ENCODE results near the gene RAB3IL1.

RAB3IL1 gene

DNA sequence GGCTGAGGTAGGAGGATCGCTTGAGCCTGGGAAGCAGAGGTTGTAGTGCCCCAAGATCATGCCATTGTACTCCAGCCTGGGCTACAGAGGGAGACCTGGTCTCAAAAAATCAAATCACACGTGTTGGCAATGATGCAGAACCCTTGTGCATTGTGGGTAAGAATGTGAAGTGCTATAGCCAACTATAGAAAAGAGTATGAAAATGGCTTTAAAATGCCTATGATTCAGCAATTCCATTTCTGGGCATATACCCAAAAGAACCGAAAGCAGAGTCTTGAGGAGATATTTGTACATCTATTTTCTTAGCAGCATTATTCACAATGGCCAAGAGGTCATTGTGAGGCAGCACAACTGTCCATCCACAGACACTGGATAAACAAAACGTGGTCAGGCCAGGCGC, 23.4 kb downstream of the RAB3IL1 start:
- no peak for TF ChIP-seq ZNF433 (tag by site-specific recombination; IDR thresholded peaks at IDR 0.05; ENCODE audit: low read depth)
- TF ChIP-seq, protein P1, sequence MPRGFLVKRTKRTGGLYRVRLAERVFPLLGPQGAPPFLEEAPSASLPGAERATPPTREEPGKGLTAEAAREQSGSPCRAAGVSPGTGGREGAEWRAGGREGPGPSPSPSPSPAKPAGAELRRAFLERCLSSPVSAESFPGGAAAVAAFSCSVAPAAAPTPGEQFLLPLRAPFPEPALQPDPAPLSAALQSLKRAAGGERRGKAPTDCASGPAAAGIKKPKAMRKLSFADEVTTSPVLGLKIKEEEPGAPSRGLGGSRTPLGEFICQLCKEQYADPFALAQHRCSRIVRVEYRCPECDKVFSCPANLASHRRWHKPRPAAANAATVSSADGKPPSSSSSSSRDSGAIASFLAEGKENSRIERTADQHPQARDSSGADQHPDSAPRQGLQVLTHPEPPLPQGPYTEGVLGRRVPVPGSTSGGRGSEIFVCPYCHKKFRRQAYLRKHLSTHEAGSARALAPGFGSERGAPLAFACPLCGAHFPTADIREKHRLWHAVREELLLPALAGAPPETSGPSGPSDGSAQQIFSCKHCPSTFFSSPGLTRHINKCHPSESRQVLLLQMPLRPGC (tag by site-specific recombination; IDR thresholded peaks at IDR 0.05) = no peak
- TF ChIP-seq ZNF223 (tag by site-specific recombination; IDR thresholded peaks at IDR 0.05) = no peak
- TF ChIP-seq REPIN1 (tag by site-specific recombination; IDR thresholded peaks at IDR 0.05; ENCODE audit: low read depth) = no peak
- TF ChIP-seq SP7 (tag by site-specific recombination; IDR thresholded peaks at IDR 0.05) = no peak
- no peak for TF ChIP-seq ZNF211 (tag by site-specific recombination; IDR thresholded peaks at IDR 0.05; ENCODE audit: low read depth)
- no peak for TF ChIP-seq ZNF626 (tag by site-specific recombination; IDR thresholded peaks at IDR 0.05)
- no peak for TF ChIP-seq ZBTB49 (tag by site-specific recombination; IDR thresholded peaks at IDR 0.05; ENCODE audit: low read depth)
- TF ChIP-seq, protein P2, sequence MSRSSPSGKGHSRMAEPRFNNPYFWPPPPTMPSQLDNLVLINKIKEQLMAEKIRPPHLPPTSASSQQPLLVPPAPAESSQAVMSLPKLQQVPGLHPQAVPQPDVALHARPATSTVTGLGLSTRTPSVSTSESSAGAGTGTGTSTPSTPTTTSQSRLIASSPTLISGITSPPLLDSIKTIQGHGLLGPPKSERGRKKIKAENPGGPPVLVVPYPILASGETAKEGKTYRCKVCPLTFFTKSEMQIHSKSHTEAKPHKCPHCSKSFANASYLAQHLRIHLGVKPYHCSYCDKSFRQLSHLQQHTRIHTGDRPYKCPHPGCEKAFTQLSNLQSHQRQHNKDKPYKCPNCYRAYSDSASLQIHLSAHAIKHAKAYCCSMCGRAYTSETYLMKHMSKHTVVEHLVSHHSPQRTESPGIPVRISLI (tag by site-specific recombination; IDR thresholded peaks at IDR 0.05) = no peak
- TF ChIP-seq, protein P3, sequence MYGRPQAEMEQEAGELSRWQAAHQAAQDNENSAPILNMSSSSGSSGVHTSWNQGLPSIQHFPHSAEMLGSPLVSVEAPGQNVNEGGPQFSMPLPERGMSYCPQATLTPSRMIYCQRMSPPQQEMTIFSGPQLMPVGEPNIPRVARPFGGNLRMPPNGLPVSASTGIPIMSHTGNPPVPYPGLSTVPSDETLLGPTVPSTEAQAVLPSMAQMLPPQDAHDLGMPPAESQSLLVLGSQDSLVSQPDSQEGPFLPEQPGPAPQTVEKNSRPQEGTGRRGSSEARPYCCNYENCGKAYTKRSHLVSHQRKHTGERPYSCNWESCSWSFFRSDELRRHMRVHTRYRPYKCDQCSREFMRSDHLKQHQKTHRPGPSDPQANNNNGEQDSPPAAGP (tag by site-specific recombination; IDR thresholded peaks at IDR 0.05) = no peak
- TF ChIP-seq ZNF416 (tag by site-specific recombination; IDR thresholded peaks at IDR 0.05) = no peak
- TF ChIP-seq SP3 (tag by site-specific recombination; IDR thresholded peaks at IDR 0.05) = no peak
- no peak for TF ChIP-seq ZNF133 (tag by site-specific recombination; IDR thresholded peaks at IDR 0.05)
- TF ChIP-seq ZNF202 (tag by site-specific recombination; IDR thresholded peaks at IDR 0.05; ENCODE audit: borderline replicate concordance) = no peak
- TF ChIP-seq, protein P4, sequence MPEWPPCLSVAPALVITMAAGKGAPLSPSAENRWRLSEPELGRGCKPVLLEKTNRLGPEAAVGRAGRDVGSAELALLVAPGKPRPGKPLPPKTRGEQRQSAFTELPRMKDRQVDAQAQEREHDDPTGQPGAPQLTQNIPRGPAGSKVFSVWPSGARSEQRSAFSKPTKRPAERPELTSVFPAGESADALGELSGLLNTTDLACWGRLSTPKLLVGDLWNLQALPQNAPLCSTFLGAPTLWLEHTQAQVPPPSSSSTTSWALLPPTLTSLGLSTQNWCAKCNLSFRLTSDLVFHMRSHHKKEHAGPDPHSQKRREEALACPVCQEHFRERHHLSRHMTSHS (tag by site-specific recombination; IDR thresholded peaks at IDR 0.05) = no peak
- Histone ChIP-seq H3K27ac (ENCODE audit: extremely low read depth, low read depth, low read length) (no peak overlapping the region), H3K9me3 (ENCODE audit: control insufficient read depth, insufficient read depth, low read depth, low read length) (no peaks in the 10 kb centered on the region), H3K4me3 (ENCODE audit: low read depth, low read length) (no peak overlapping the region), H3K4me1 (ENCODE audit: control insufficient read depth, insufficient read depth, low read length) (peaks cover 3% of the 10 kb centered on the region), H3K36me3 (ENCODE audit: control insufficient read depth in 2 of 2, insufficient read depth in 1 of 2, low read length in 2 of 2) (no peaks in the 10 kb centered on the region)
- ChIA-PET CTCF (interaction anchor here (4.0 to 16.2 kb wide), 2 partner anchors 53 to 188 kb away, joined by 18 to 329 read pairs; partner anchors contain the start of gene BEST1), POLR2A (no interaction called here)

- H3K27ac ChIP-seq (ENCODE audit: extremely low read depth, low read depth, low read length) = no peak overlapping the region
- H3K4me3 ChIP-seq (ENCODE audit: low read depth, low read length) = peak overlapping the region; percentile 40
- CTCF ChIA-PET = interaction anchor here (0.5 to 16.2 kb wide), 8 partner anchors 11 to 216 kb away, joined by 3 to 329 read pairs (median 4); partner anchors contain the start of gene BEST1
- H3K36me3 ChIP-seq (ENCODE audit: control insufficient read depth in 2 of 2, insufficient read depth in 1 of 2, low read length in 2 of 2) = no peaks in the 10 kb centered on the region
- TF ChIP-seq ZNF121 (tag by site-specific recombination; IDR thresholded peaks at IDR 0.05) = peak; percentile 59; the same call in 1 of the 2 replicates
- TF ChIP-seq ZIC2 (tag by site-specific recombination; IDR thresholded peaks at IDR 0.05) = peak; percentile 8; the same call in 1 of the 2 replicates
- TF ChIP-seq HIC1 (tag by site-specific recombination; IDR thresholded peaks at IDR 0.05) = peak; percentile 38; the same call in 1 of the 2 replicates
- TF ChIP-seq ZNF404 (tag by site-specific recombination; IDR thresholded peaks at IDR 0.05) = no peak
- TF ChIP-seq ZBTB20 (tag by site-specific recombination; IDR thresholded peaks at IDR 0.05) = 0 out of 2 replicates have a peak, but pooled peaks have one; percentile 15
- peak; percentile 28; the same call in 1 of the 2 replicates for TF ChIP-seq ZNF335 (tag by site-specific recombination; conservative IDR thresholded peaks at IDR 0.05)
- peak; percentile 13 for TF ChIP-seq PATZ1 (tag by site-specific recombination; IDR thresholded peaks at IDR 0.05)
- no peak for TF ChIP-seq ZNF211 (tag by site-specific recombination; IDR thresholded peaks at IDR 0.05; ENCODE audit: low read depth)
- peaks cover 3% of the 10 kb centered on the region for H3K4me1 ChIP-seq (ENCODE audit: control insufficient read depth, insufficient read depth, low read length)
- POLR2A ChIA-PET = interaction anchor here (0.6 to 1.2 kb wide), 2 partner anchors 12 to 58 kb away, joined by 3 to 7 read pairs; no protein-coding TSS in a partner anchor
- no peaks in the 10 kb centered on the region for H3K9me3 ChIP-seq (ENCODE audit: control insufficient read depth, insufficient read depth, low read depth, low read length)
Observed at GRCh38 chr11:61892085-61892370, 25.3 kb downstream of the RAB3IL1 start.
